Esophagus muscularis mucosa (tissue), 3 donors: Measurements from ENCODE around the gene TOMT.

Source experiments
- CTCF ChIP-seq, 3 experiments: fragments of 200-600 bp in 2 of 3; fragments of 450-650 bp in 1 of 3; sonication (generic) in 2 of 3; IDR thresholded peaks; one replicate each; pipeline ENCODE4 v1.5.1; 2017 to 2019; ENCODE audit warnings: antibody characterized with exemption in 3 of 3, mild to moderate bottlenecking in 2 of 3, moderate library complexity in 1 of 3
- POLR2A ChIP-seq: fragments of 450-650 bp; IDR thresholded peaks from one replicate; pipeline ENCODE4 v1.6.1; 2017; ENCODE audit warnings: antibody characterized with exemption, moderate library complexity, mild to moderate bottlenecking, low read depth

GRCh38 chr11:72154816-72155215 lies 49.1 kb downstream of the TOMT start:
- no peak for TF ChIP-seq CTCF (IDR thresholded peaks at IDR 0.05)
- TF ChIP-seq POLR2A: no peak
